GM20431 (cell line): ENCODE measurements around the gene FAM200A.
"Not testable (repeated sequence)": the region's sequence is repeated elsewhere in the genome, so short reads cannot be mapped to it uniquely, and the experiment has no call there.

Source experiments
- in situ Hi-C: fragments of 300-500 bp; cut with MseI, MboI; formaldehyde crosslinking; loops from one replicate; pipeline ENCODE4 v1.15.0; 2020; ENCODE audit warnings: low sequenced_read_pairs; ENCODE audit not compliant: unreplicated experiment

Gene FAM200A

GRCh38 chr7:99514050-99514449 is 37.9 kb downstream of the FAM200A start:
- in situ Hi-C loops: no loop called here

GRCh38 chr7:99505324-99505662 is 46.6 kb downstream of the FAM200A start:
- in situ Hi-C loops: no loop called here

- in situ Hi-C loops: no loop called here
These were observed 47.2 kb downstream of the FAM200A start, which contains the start of gene ZKSCAN5 for GRCh38 chr7:99504603-99505323. TSS of gene ZKSCAN5 (plus strand) at chr7:99504662. CDS start at chr7:99506045, 1,383 bp downstream.

GRCh38 chr7:99504281-99504602 is 47.7 kb downstream of the FAM200A start:
- in situ Hi-C loops: no loop called here

- in situ Hi-C loops: not testable (repeated sequence)
These were observed 50.7 kb downstream of the FAM200A start for GRCh38 chr7:99501236-99501635.

- in situ Hi-C loops: no loop called here
These were observed 51.3 kb downstream of the FAM200A start for GRCh38 chr7:99500637-99501009.

GRCh38 chr7:99499721-99500636 is 51.9 kb downstream of the FAM200A start, which contains the start of gene ZNF394:
TSS of gene ZNF394 (minus strand) at chr7:99500281. CDS start at chr7:99500093, 188 bp downstream.
- in situ Hi-C loops: no loop called here

GRCh38 chr7:99499371-99499720 is 52.6 kb downstream of the FAM200A start:
- in situ Hi-C loops: no loop called here

GRCh38 chr7:99498546-99498944 is 53.4 kb downstream of the FAM200A start:
- in situ Hi-C loops: no loop called here

- in situ Hi-C loops: no loop called here
These were observed 54.0 kb downstream of the FAM200A start for GRCh38 chr7:99497766-99498545.
